SIG-M5 (cell line): ENCODE measurements around the gene GOSR1.
"Not testable (repeated sequence)": the region's sequence is repeated elsewhere in the genome, so short reads cannot be mapped to it uniquely, and the experiment has no call there.

Source experiments
- DNase-seq: peaks from one replicate; lab custom pipeline; 2025; lab: John Stamatoyannopoulos, UW

Gene GOSR1

GRCh38 chr17:30545024-30545423, 67.8 kb downstream of the GOSR1 start:
- no peak for DNase-seq

GRCh38 chr17:30547778-30548573, 70.8 kb downstream of the GOSR1 start:
- no peak for DNase-seq

DNA sequence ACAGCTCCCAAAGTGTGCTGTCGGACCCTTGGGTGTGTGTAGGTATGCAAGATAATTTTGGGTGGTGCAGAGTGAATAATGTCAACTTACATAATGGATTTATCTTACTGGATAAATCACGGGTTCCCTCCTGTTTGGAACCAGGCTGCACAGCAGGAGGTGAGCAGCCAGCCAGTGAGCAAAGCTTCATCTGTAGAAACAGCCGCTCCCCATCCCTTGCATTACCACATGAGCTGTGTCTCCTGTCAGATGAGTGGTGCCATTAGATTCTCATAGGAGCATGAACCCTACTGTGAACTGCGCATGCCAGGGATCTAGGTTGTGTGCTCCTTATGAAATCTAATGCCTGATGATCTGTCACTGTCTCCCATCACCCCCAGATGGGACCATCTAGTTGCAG, 72.0 kb downstream of the GOSR1 start:
- not testable (repeated sequence) for DNase-seq

DNA sequence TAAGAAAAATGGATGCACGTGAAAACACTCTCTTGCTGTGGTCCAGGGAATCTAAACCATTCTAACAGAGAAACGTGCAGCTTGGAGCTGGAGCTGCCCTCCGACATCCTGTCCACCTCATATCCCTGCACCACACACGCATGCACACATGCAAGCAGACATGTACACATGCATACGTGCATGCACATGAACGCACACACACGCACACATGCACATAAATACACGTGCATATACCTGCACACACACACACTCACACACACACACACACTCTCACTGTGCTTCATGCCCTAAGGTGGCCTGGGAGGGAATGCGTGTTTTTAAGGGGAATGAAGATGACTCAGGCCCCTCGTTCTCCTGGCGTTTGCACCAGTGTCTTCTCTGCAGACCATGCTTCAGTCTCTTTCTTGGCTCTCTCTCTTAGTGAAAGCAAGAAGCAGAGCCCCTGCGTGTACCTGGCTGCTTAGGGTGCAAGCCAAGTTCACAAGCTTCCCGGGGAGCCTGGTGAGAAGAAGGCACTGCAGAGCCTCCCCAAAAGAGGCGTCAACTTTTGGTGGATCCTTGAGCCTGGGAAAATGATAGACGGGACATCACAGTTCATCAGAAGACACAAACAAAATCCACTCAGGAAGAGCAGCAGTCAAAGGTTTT, 72.8 kb downstream of the GOSR1 start:
- no peak for DNase-seq

- DNase-seq = no peak
Observed at GRCh38 chr17:30550512-30551273, 73.5 kb downstream of the GOSR1 start.

- not testable (repeated sequence) for DNase-seq
Observed at GRCh38 chr17:30551274-30551995, 74.2 kb downstream of the GOSR1 start.

- no peak for DNase-seq
Observed at GRCh38 chr17:30551996-30552339, 74.8 kb downstream of the GOSR1 start.

DNA sequence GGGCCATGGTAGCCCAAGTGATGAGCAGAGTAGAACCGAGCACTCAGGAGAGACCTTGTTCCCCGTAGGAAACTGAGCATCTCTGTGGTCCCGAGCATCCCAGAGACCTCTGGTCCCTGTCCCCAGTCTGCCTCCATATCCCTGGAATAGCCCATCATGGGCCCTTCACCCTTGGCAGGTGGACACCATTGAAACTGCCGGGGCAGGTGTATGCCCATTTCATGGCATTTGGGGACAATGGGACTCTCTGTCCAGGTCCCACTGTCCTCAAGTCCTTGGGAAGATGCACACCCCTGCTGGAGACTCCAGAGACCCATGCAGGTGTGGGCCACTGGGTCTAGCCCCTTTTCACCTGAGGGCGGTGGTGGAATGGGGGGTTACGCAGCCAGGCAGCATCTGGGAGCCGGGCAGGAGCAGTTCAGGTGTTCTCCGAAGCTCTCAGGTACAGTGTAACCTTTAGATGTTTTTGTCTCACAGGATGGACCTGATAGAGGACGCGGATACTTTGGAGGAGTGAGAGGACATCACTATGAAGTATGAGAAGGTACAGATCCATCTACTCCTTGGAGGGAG, 75.9 kb downstream of the GOSR1 start:
- DNase-seq = no peak

DNA sequence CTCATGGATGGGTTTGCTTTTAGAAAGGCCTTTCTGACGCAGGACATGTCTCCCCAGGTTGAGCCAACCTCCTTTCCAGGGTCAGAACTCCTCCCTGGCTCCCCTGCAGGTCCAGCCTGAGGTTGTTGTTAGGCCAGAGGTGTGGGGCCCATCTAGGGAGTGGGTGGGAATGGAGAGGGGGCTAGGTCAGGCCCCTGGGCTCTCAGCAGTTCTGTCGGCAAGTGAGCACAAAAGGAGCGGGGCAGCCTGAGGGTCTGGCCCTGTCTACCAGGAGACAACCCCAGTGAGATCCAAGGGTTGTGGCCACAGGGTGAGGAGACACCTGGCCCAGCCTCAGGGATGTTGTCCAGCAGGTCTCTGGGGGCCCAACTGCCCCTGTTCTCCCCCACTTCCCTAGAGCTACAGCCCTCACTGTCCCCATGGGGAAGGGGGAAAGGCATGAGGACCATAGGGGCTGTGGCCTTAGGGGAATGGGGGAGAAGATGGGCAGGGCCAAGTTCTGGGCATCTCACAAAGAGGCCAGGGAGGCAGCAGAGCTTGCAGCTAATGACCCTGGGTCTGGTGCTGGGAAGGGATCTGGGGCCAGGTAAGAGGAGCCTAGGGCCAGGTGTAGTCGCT, 76.7 kb downstream of the GOSR1 start:
- DNase-seq = not testable (repeated sequence)

DNA sequence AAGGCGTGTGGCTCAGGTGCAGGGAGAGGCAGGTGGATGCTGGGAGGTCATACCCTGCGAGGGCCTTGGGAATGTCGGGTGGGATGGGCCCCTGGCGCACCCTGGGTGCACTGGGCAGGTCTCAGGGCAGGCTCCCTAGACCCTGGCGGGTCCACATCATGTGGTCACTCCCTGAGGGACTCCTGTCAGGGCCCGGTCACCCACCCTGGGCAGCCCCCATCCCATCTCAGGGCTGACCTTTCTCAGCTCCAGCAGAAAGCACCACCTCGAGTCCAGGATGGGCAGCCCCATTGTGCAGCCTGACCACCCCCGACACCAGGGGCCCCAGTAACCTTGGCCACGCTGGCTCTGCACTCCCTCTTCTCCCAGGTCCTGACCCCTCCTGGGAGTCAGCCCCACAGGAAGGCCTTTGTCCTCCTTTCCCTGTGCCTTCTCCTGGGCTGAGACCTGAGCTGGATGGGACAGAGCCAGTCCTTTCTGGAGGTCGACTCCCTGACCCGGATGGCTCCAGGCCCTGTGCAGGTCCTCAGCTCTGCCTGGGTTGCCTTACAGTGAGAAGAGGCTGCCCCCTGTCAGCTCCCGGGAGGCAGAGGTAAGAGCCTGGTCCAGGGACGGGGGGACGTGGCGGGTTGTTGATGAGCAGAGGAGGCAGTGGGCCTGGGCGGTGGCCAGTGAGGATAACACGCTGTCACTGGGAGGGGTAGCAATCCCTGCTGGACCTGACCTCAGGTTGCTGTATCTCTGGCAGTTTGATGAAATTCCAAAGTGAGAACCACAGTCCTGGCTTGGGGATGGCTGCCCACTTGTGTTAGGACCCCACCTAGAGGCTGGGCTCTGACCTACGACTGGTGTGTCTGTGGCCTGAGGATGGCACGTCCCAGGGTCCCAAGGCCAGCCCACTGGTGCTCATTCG, 77.9 kb downstream of the GOSR1 start:
- DNase-seq = no peak

- DNase-seq = no peak
Observed at GRCh38 chr17:30555942-30556341, 78.7 kb downstream of the GOSR1 start.

DNA sequence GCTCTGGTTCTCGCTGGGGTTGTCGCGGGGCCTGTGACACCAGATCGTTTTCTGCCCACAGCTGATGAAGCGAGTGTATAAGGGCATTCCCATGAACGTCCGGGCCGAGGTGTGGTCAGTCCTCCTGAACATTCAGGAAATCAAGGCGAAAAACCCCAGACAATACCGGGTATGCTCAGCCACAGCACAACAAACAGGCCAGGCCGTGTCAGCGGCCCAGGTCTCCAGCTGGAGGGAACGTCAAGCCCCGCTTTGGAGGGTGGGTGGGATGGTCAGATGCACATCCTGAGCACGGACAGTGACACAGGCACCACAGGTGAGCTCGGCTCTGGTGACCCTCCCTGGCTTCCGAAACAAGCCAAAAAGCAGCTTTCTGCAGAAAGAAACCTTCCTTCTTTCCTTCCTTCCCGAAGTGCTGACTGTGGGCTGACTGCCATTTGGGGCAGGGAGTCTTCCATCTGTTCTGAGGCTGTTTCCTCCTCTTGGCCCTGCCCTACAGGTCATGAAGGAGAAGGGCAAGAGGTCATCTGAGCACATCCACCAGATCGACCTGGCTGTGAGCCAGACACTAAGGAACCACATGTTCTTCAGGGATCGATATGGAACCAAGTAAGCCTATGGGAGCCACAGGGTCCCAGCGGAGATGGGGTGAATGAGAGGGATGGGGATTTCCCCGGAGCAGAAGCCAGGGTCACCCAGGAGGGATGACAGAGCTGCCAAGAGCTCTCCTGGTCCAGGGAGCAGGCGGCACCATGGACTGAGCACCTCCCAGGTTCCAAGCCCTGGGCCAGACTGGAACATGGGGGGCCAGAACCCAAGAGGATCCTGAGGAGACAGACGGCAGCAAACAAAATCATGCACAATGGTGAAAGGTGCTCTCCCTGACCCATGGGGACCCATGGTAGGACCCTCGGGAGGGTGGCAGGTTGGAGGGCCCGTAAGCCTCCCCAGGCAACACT, 79.4 kb downstream of the GOSR1 start:
- no peak for DNase-seq

DNA sequence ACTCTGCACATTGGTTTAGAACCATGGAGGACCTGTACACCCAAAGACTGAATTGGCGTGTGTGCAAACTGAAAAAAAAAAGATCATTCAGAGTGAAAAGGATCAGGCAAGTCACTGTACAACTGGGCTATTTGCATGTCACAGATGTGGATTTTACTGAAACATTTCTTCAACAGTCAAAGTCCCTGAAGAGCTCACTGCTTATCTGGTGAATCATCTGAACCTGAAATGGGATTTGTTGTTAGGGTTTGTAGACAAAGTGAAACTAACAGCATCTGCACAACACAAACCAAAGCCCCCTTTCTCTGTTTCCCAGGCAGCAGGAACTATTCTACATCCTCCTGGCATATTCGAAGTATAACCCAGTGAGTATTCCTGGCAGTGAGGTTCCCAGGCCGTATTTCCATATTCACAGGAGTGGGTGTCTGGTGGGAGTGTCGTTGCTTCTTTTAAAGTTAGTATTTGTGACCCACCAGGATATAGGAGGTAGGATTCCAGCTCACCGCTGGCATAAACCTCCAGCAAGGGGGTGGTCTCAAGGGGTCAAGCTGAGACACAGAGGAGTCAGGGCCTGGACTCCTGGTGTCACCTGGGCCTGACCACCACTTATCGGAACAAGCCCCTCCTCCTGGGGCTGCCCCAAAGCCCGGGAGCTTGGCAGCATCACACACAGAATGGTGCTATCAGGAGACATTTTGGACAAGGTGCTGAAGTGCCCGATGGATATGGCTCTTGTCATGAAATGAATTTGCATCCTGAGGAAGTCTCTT, 80.9 kb downstream of the GOSR1 start:
- no peak for DNase-seq

DNA sequence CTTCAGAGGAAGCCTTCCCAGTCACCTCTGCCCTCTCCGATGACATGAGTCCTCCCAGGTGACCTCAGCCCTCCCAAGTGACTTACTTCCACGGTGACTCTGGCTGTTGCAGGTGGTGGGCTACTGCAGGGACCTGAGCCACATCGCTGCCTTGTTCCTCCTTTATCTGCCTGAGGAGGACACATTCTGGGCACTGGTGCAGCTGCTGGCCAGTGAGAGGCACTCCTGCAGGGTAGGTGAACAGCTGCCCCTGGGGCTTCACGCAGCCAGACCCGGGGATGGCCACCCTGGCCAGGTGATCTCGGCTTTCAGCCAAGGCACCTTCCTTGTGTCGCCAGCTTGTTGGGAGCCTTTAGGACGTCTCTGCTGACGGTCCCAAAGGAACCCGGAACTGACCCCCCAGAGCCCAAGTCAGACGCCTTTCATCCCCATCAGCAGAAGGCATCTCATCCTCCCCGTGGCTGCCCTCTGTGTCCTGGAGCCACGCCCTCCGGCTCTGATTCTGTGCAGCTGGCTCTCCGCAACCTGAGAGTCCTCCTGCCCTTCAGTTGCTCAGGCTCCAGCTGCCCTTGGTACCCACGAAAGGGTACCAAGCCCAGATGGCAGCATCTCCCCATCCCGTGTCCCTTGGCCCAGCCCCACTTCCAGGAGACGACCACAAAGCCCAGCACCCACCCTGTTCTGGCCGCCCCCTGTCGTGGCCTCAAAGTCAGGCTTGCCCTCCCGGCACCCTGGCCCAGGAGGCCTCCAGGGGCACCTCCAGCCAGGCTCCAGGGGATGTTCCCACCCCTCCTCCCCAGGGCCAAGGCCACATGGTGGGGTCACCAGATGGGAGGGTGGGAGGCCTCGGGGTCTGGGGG, 81.7 kb downstream of the GOSR1 start:
- no peak for DNase-seq

- DNase-seq = no peak
Observed at GRCh38 chr17:30559656-30560055, 82.4 kb downstream of the GOSR1 start.

DNA sequence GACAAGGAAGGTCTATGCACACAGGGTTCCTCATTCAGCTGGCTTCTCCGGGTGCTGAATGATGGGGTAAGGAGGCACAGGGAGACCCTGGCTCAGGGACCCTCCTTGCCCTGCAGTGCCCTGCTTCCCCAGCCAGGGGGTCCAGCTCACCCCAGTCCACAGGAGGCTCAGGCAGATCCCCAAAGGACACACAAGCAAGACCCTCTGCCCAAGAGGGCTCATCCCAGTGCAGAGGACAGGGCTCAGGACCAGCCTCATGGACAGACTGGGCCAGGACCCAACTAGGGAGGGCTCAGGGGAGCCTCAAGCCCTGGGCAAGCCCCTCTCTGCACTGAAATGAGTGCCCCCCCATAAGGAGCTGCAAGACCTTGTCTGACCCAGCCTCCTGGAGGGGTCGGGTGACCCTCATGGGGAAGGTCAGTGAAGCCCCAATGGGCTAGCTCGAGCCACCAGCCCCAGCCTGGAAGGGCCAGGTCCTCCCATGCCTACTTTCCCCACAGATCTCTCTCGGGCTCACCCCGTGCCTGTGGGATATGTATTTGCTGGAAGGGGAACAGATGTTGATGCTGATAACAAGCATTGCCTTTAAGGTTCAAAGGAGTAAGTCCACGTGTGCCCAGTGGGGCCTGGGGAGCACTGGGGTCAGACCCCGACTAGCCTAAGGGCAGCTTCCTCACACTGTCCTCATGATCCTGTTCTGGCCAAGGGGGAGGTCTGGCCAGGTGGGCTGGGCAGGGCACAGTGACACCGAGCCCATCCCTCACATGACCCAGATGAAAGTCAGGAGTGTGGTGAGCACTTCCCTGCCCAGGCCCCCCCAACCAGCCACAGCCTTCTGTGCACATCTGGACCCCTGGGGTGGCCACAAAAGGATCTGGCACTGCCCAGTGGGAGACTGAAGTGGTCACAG, 83.2 kb downstream of the GOSR1 start:
- DNase-seq = not testable (repeated sequence)
